K562 treated with DMSO at 1 percent for 4 hours (cell line): ENCODE measurements around the gene DDX54. TPM values are rescaled to one million over a fixed set of nuclear protein-coding genes. Genes with fewer than 3 reads are reported as not detected.

Experiments
- total RNA-seq: library from RNA; unstranded; fragments of 300-600 nt; gene quantifications from 2 replicates; pipeline ENCODE4 v1.2.3, GENCODE V29; 2022; ENCODE audit not compliant: insufficient read depth

Gene DDX54
- 70.7 and 79.5 TPM in 2 replicates for total RNA-seq

GRCh38 chr12:113185180-113186032, at the start of gene DDX54, which contains the start of gene RITA1:
Gene DDX54 (minus strand): TSS chr12:113185478. CDS start chr12:113185451, 27 bp downstream.
Gene RITA1 (plus strand): TSS chr12:113185721. CDS start chr12:113186747, 1,026 bp downstream.

GRCh38 chr12:113221181-113221996, 36.1 kb upstream of the DDX54 start, which contains the start of gene TPCN1:
Gene TPCN1 (plus strand): TSS chr12:113221464. CDS start chr12:113226853, 5,389 bp downstream.

GRCh38 chr12:113149361-113150150, 35.7 kb downstream of the DDX54 start, which contains the start of gene CFAP73:
Gene CFAP73 (plus strand): TSS chr12:113149724. CDS start chr12:113149858, 134 bp downstream.

DNA sequence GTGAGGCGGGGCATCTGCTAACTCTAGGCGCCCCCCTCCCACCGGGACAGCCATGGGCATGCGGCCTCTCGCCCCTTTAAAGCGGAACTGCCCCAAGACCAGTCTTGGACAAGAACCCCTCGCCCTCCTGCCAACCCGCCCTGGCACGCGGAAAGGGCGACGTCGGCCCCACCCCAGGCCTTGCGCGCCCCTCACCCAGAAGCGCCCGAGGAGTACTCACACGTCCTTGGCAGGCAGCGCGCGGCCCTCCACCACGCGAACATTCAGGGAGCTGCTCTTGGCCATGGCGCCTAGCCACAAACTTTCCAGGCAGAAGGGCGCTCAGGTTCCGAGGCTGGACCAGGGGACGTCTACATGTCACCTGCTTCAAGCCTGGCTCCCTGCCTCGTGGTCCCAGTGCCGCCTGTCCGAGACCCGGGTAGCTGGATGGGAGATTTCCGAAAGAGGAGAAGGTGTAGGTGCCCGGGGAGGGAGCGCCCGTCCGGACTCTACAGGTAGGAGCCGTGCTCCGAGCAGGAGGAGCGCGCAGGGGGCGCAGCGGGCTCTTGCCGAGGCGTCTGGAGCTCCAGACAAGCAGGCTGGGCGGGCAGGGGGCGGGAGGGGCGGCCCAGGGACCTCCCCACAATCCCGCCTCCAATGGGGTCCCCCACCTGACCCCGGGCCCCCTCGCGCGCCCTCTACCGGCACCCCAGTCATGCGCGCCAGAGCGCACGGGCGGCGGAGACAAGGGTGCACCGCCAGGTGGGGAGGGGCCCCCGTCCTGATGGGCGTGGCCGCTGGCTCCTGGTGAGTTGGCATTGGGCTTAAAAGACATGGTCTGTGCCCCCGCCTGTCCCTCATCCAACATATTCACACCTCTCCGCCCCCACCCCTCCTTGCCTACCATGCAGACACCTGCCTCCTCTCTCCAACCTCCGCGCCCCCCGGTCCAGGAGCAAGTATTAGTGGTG, 49.8 kb downstream of the DDX54 start, which contains the start of gene RASAL1:
TSS of gene RASAL1 (minus strand) at position 584 of the 950 bp plus-strand sequence. CDS start at position 285, 299 bp downstream.

Other genes starting within 250 kb of the DDX54 start
- 6.3 and 11.4 TPM in 2 replicates for gene OAS3, start 247.0 kb downstream of the DDX54 start, total RNA-seq
- gene OAS2, start 207.0 kb downstream of the DDX54 start, total RNA-seq, result not detected in 2 replicates
- not detected in 2 replicates for gene DTX1, start 128.7 kb downstream of the DDX54 start, total RNA-seq
- not detected in 2 replicates for gene RASAL1, start 49.7 kb downstream of the DDX54 start, total RNA-seq
- 0.47 TPM in 1 of 2 replicates, not detected in the other for gene CFAP73, start 35.8 kb downstream of the DDX54 start, total RNA-seq
- 27.0 and 29.0 TPM in 2 replicates for gene RITA1, start 243 bp upstream of the DDX54 start, total RNA-seq
- 25.6 and 35.8 TPM in 2 replicates for gene TPCN1, start 36.0 kb upstream of the DDX54 start, total RNA-seq
- 27.0 and 35.2 TPM in 2 replicates for gene SLC8B1, start 149.6 kb upstream of the DDX54 start, total RNA-seq
- gene PLBD2, start 173.1 kb upstream of the DDX54 start, total RNA-seq, result 41.4 and 43.2 TPM in 2 replicates
- gene SDS, start 218.4 kb upstream of the DDX54 start, total RNA-seq, result 1.2 and 1.8 TPM in 2 replicates
- 12.5 and 22.2 TPM in 2 replicates for gene SDSL, start 236.9 kb upstream of the DDX54 start, total RNA-seq